HepG2 (cell line): ENCODE measurements around the gene SLC17A9. TPM values are rescaled to one million over a fixed set of nuclear protein-coding genes. Genes with fewer than 3 reads are reported as not detected.
A peak's percentile ranks its signal among the peaks of the same experiment; 100 is the strongest.

ENCODE experiments used
- CAMTA2 ChIP-seq: sonication (generic); formaldehyde crosslinking; IDR thresholded peaks from 2 replicates; pipeline ENCODE4 v1.4.0; 2020; ENCODE audit warnings: mild to moderate bottlenecking, missing genetic modification reagents, borderline replicate concordance
- DZIP1 ChIP-seq: sonication (generic); formaldehyde crosslinking; IDR thresholded peaks from 2 replicates; pipeline ENCODE4 v1.5.0; 2020; ENCODE audit warnings: mild to moderate bottlenecking, missing genetic modification reagents
- GABPB1 ChIP-seq: IDR thresholded peaks from 2 replicates; pipeline ENCODE4 v1.6.1; 2016; ENCODE audit warnings: mild to moderate bottlenecking, missing genetic modification reagents, moderate library complexity, missing compliant biosample characterization
- GATAD2A ChIP-seq: IDR thresholded peaks from 2 replicates; pipeline ENCODE4 v1.6.1; 2016
- HCFC1 ChIP-seq: fragments of 150-350 bp; IDR thresholded peaks from 2 replicates; pipeline ENCODE4 v1.6.1; 2014; ENCODE audit warnings: low read depth, low read length
- HNF4A ChIP-seq: sonication (generic); formaldehyde crosslinking; IDR thresholded peaks from 2 replicates; pipeline ENCODE4 v1.4.0; 2020; ENCODE audit warnings: missing genetic modification reagents
- HNRNPH1 ChIP-seq: fragments of 200-400 bp; formaldehyde crosslinking; optimal IDR thresholded peaks from 2 replicates; pipeline ENCODE3; 2017; ENCODE audit warnings: mild to moderate bottlenecking, low read depth, low read length
- HNRNPK ChIP-seq: fragments of 200-400 bp; formaldehyde crosslinking; IDR thresholded peaks from 2 replicates; pipeline ENCODE4 v1.6.1; 2018; ENCODE audit warnings: low read length, low read depth, moderate library complexity, mild to moderate bottlenecking; ENCODE audit not compliant: poor library complexity, severe bottlenecking
- KLF16 ChIP-seq, 2 experiments: sonication (generic) in 1 of 2; formaldehyde crosslinking in 1 of 2; IDR thresholded peaks; 2 replicates each; pipeline versions ENCODE4 v1.6.1 to v1.8.0; 2016 to 2023; ENCODE audit warnings: missing genetic modification reagents in 2 of 2, missing compliant biosample characterization in 1 of 2
- MEIS2 ChIP-seq: sonication (generic); formaldehyde crosslinking; IDR thresholded peaks from 2 replicates; pipeline ENCODE4 v1.9.0; 2021; ENCODE audit warnings: mild to moderate bottlenecking, missing genetic modification reagents
- MIXL1 ChIP-seq: IDR thresholded peaks from 2 replicates; pipeline ENCODE4 v1.6.1; 2016
- PAWR ChIP-seq: sonication (generic); formaldehyde crosslinking; IDR thresholded peaks from 2 replicates; pipeline ENCODE4 v1.4.0; 2020; ENCODE audit warnings: missing genetic modification reagents, mild to moderate bottlenecking, borderline replicate concordance
- RFXANK ChIP-seq: IDR thresholded peaks from 2 replicates; pipeline ENCODE4 v1.6.1; 2016
- TFE3 ChIP-seq: IDR thresholded peaks from 2 replicates; pipeline ENCODE4 v1.6.1; 2016
- ZBTB7B ChIP-seq: sonication (generic); formaldehyde crosslinking; IDR thresholded peaks from 2 replicates; pipeline ENCODE4 v1.4.0; 2020; ENCODE audit warnings: missing genetic modification reagents
- ZBTB8A ChIP-seq: sonication (generic); formaldehyde crosslinking; IDR thresholded peaks from 2 replicates; pipeline ENCODE4 v1.4.0; 2020; ENCODE audit warnings: mild to moderate bottlenecking, low read depth, missing genetic modification reagents, borderline replicate concordance
- ZFP1 ChIP-seq: IDR thresholded peaks from 2 replicates; pipeline ENCODE4 v1.6.1; 2016
- ZIK1 ChIP-seq: sonication (generic); formaldehyde crosslinking; IDR thresholded peaks from 2 replicates; pipeline ENCODE4 v1.5.0; 2020; ENCODE audit warnings: mild to moderate bottlenecking, low read depth, missing genetic modification reagents, borderline replicate concordance
- ZMYM3 ChIP-seq: sonication (generic); formaldehyde crosslinking; IDR thresholded peaks from 2 replicates; pipeline ENCODE4 v1.5.1; 2020; ENCODE audit warnings: mild to moderate bottlenecking, missing genetic modification reagents
- ZNF557 ChIP-seq: sonication (generic); formaldehyde crosslinking; IDR thresholded peaks from 2 replicates; pipeline ENCODE4 v1.4.0; 2020; ENCODE audit warnings: missing genetic modification reagents
- ZNF580 ChIP-seq: IDR thresholded peaks from 2 replicates; pipeline ENCODE4 v1.6.1; 2016; ENCODE audit warnings: low read depth, borderline replicate concordance
- ZNF598 ChIP-seq: sonication (generic); formaldehyde crosslinking; IDR thresholded peaks from 2 replicates; pipeline ENCODE4 v1.5.1; 2020; ENCODE audit warnings: mild to moderate bottlenecking, missing genetic modification reagents, borderline replicate concordance
- ZNF850 ChIP-seq: sonication (generic); formaldehyde crosslinking; conservative IDR thresholded peaks from 2 replicates; pipeline ENCODE4 v1.9.0; 2021; ENCODE audit warnings: mild to moderate bottlenecking, missing genetic modification reagents
- polyA plus RNA-seq, 8 experiments: library from polyadenylated mRNA; depleted of rRNA in 3 of 8; stranded (reverse) in 7 of 8; unstranded in 1 of 8; fragments of >200 nt; fragmentation: Illumina TruSeq in 4 of 8; extraction: Trizol in 4 of 8; gene quantifications; 2 replicates each; pipeline versions ENCODE4 v1.2.1 to v1.2.3, GENCODE V29; 2011 to 2016; ENCODE audit warnings: low read depth in 4 of 8, missing spikeins in 1 of 8, mixed read lengths in 1 of 8; ENCODE audit not compliant: insufficient read depth in 1 of 8
- total RNA-seq, 5 experiments: library from RNA; depleted of rRNA; stranded (reverse); fragments of >200 nt; fragmentation: Illumina TruSeq; extraction: Trizol; gene quantifications; 2 replicates each; pipeline ENCODE4 v1.2.3, GENCODE V29; 2016; ENCODE audit warnings: low read depth in 1 of 5

Gene SLC17A9
- total and polyA plus RNA-seq, 2 of the 13 experiments (the other 11 are each of a cell fraction or from before 2014, with no cell fraction given) = 110 to 191 TPM

DNA sequence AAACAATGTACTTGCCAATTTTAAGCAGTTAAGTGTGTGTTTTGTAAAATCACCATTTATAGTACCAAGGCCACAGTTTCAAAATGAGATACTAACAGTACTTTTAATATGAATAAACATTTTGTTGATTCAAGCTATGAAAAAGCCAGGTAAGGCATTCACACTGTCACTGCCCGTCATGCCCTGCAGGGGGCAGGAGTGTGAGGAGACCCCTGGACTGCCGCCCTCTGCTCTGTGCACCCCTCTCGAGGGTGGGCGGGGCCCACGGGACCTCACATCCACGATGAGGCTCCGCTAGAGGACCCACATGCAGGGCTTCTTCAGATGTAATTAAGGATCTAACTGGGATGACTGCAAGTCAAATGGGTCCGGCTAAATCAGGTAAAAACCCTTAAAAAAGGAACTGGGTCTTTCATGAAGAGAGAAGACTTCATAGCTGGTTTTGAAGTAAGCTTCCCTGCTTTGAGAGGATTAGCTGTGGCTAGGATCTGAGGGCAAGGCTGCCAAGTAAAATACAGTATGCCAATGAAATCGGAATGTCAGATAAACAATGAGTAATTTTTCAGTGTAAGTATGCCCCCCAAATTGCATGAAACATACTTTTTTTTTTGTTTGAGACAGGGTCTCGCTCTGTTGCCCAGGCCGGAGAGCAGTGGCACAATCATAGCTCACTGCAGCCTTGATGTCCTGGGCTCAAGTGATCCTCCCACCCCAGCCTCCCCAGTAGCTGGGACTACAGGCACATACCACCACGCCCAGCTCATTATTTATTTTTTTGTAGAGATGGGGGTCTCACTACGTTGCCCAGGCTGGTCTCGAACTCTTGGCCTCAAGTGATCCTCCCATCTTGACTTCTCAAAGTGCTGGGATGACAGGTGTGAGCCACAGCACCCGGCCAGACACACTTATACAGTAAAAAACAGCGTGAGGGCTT, 44.9 kb upstream of the SLC17A9 start (continued):
- TF ChIP-seq PAWR (CRISPR knock-in tag) (no peak), MEIS2 (no peak), RFXANK (CRISPR knock-in tag) (no peak), MIXL1 (CRISPR knock-in tag) (peak; percentile 29; the same call in 1 of the 2 replicates), GATAD2A (CRISPR knock-in tag) (peak; percentile 51), KLF16 (CRISPR knock-in tag; IDR thresholded peaks at IDR 0.05) (no peak), ZIK1 (no peak), ZBTB7B (peak; percentile 88), GABPB1 (CRISPR knock-in tag) (0 out of 2 replicates have a peak, but pooled peaks have one; percentile 15), ZBTB8A (CRISPR knock-in tag) (no peak), TFE3 (CRISPR knock-in tag) (no peak), ZNF557 (CRISPR knock-in tag) (peak; percentile 65; the same call in 1 of the 2 replicates), HNRNPH1 (no peak), ZNF850 (CRISPR knock-in tag) (no peak), CAMTA2 (CRISPR knock-in tag) (no peak), HCFC1 (no peak), HNRNPK (no peak), ZNF598 (CRISPR knock-in tag) (0 out of 2 replicates have a peak, but pooled peaks have one; percentile 52), DZIP1 (0 out of 2 replicates have a peak, but pooled peaks have one; percentile 13), ZMYM3 (CRISPR knock-in tag) (no peak), ZNF580 (CRISPR knock-in tag) (0 out of 2 replicates have a peak, but pooled peaks have one; percentile 28), ZFP1 (CRISPR knock-in tag) (no peak), HNF4A (CRISPR knock-in tag) (peak; percentile 58; the same call in 1 of the 2 replicates)
